Stimulated activated CD4-positive, alpha-beta T cell treated with anti-CD3 and anti-CD28 coated beads, Interleukin-2, amount 100 ng/mL, for 48 hours (primary cell): ENCODE measurements around the gene OSBP2.

Experiments used
- DNase-seq, 2 donors: peaks; one replicate each; pipeline ENCODE4 v3.0.0-alpha.2; 2020

Gene OSBP2

GRCh38 chr22:30947816-30948454 is 253.3 kb downstream of the OSBP2 start:
- no peak for DNase-seq

- no peak for DNase-seq
Measured at GRCh38 chr22:30948930-30949342, 254.3 kb downstream of the OSBP2 start.

- DNase-seq = no peak
Measured at GRCh38 chr22:30949934-30950660, 255.4 kb downstream of the OSBP2 start.

- no peak for DNase-seq
Measured at GRCh38 chr22:30953206-30953605, 258.5 kb downstream of the OSBP2 start.

GRCh38 chr22:30955153-30955552 is 260.5 kb downstream of the OSBP2 start:
- no peak for DNase-seq
